Adrenal gland (tissue), 5 donors: ENCODE results near the gene MAPKAP1.

Source experiments
- POLR2A ChIP-seq, 2 donors: fragments of 450-650 bp; IDR thresholded peaks; one replicate each; pipeline ENCODE4 v1.6.1; 2017; ENCODE audit warnings: antibody characterized with exemption in 2 of 2, mild to moderate bottlenecking in 2 of 2, moderate library complexity in 1 of 2
- TF ChIP-seq, protein P1 (sequence below), 6 experiments: fragments of 450-650 bp in 4 of 6; fragments of 200-600 bp in 2 of 6; sonication (generic) in 1 of 6; IDR thresholded peaks; 1 replicate in 5 of 6; 2 replicates in 1 of 6; pipeline versions ENCODE4 v1.5.1 to v1.8.0; 2016 to 2021; ENCODE audit warnings: antibody characterized with exemption in 6 of 6, mild to moderate bottlenecking in 2 of 6, moderate library complexity in 1 of 6
- donor health status: DM: no; HTN: no; CAD: no.

DNA sequence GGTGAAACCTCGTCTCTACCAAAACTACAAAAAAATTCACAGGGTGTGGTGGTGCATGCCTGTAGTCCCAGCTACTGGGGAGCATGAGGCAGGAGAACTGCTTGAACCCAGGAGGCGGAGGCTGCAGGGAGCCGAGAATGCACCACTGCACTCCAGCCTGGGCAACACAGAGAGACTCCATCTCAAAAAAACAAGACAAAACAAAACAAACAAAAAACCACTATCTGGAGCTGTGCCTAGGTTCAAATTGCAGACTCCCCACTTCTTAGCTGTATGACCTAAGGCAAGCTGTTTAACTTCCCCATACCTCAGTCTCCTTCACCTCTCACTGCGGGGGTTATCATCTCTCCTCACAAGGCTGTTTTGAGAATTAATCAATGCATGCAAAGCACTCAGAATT lies 68.0 kb downstream of the MAPKAP1 start:
- TF ChIP-seq, protein P1, sequence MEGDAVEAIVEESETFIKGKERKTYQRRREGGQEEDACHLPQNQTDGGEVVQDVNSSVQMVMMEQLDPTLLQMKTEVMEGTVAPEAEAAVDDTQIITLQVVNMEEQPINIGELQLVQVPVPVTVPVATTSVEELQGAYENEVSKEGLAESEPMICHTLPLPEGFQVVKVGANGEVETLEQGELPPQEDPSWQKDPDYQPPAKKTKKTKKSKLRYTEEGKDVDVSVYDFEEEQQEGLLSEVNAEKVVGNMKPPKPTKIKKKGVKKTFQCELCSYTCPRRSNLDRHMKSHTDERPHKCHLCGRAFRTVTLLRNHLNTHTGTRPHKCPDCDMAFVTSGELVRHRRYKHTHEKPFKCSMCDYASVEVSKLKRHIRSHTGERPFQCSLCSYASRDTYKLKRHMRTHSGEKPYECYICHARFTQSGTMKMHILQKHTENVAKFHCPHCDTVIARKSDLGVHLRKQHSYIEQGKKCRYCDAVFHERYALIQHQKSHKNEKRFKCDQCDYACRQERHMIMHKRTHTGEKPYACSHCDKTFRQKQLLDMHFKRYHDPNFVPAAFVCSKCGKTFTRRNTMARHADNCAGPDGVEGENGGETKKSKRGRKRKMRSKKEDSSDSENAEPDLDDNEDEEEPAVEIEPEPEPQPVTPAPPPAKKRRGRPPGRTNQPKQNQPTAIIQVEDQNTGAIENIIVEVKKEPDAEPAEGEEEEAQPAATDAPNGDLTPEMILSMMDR (IDR thresholded peaks at IDR 0.05): no peak
- no peak for TF ChIP-seq POLR2A (IDR thresholded peaks at IDR 0.05)
